Transverse colon (tissue), 3 donors: ENCODE measurements around the gene TUBB.

Experiments used
- POLR2A ChIP-seq: fragments of 450-650 bp; IDR thresholded peaks from one replicate; pipeline ENCODE4 v1.6.1; 2016; ENCODE audit warnings: antibody characterized with exemption, mild to moderate bottlenecking, moderate library complexity
- TF ChIP-seq, protein P1 (sequence below), 5 experiments: fragments of 200-600 bp in 3 of 5; fragments of 450-650 bp in 2 of 5; sonication (generic) in 3 of 5; IDR thresholded peaks; 1 replicate in 2 of 5; 2 replicates in 3 of 5; pipeline ENCODE4 v1.5.1; 2016 to 2017; ENCODE audit warnings: antibody characterized with exemption in 5 of 5, inconsistent platforms in 3 of 5, mild to moderate bottlenecking in 2 of 5, moderate library complexity in 1 of 5

DNA sequence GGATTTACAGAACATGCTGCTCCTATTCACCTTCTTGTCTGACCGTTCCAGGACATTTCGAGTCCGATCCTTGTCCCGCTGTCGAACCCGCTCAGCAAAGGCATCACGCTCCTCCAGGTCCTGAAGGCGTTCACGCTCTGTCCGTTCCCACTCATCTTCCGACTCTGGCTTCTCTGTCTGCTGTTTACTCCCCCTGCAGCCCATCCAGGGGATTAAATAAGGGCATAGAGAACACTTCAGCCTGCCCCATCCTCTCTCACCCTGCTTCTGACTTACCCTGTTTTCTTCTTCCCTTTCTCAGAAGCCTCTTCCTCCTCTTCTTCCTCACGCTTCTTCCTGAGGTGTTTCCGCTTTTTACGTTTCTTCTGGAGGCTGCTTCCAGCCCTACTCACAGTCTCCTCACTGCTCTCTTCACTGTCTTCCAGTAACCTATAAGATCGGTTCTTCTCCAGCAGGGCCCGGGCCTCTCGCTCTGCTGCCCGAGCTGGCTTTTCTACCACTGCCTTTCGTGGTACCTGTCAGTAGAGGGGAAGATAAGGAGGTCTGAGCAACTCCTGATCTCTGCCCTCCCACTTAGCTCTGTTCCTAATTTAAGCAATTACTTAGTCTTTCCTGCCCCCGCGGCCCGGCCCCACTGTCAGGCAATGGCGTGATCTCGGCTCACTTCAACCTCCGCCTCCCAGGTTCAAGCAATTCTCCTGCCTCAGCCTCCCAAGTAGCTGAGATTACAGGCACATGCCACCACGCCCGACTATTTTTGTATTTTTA is 49.2 kb upstream of the TUBB start:
- TF ChIP-seq, protein P1, sequence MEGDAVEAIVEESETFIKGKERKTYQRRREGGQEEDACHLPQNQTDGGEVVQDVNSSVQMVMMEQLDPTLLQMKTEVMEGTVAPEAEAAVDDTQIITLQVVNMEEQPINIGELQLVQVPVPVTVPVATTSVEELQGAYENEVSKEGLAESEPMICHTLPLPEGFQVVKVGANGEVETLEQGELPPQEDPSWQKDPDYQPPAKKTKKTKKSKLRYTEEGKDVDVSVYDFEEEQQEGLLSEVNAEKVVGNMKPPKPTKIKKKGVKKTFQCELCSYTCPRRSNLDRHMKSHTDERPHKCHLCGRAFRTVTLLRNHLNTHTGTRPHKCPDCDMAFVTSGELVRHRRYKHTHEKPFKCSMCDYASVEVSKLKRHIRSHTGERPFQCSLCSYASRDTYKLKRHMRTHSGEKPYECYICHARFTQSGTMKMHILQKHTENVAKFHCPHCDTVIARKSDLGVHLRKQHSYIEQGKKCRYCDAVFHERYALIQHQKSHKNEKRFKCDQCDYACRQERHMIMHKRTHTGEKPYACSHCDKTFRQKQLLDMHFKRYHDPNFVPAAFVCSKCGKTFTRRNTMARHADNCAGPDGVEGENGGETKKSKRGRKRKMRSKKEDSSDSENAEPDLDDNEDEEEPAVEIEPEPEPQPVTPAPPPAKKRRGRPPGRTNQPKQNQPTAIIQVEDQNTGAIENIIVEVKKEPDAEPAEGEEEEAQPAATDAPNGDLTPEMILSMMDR (IDR thresholded peaks at IDR 0.05) = no peak
- no peak for TF ChIP-seq POLR2A
